ENCODE data around the gene FASN. TPM values are rescaled to one million over a fixed set of nuclear protein-coding genes. Genes with fewer than 3 reads are reported as not detected.
A peak's percentile ranks its signal among the peaks of the same experiment; 100 is the strongest.

FASN gene
- total and polyA plus RNA-seq, 2 of the 13 experiments (the other 11 are each of a cell fraction or from before 2014, with no cell fraction given): 51.7 to 101 TPM

DNA sequence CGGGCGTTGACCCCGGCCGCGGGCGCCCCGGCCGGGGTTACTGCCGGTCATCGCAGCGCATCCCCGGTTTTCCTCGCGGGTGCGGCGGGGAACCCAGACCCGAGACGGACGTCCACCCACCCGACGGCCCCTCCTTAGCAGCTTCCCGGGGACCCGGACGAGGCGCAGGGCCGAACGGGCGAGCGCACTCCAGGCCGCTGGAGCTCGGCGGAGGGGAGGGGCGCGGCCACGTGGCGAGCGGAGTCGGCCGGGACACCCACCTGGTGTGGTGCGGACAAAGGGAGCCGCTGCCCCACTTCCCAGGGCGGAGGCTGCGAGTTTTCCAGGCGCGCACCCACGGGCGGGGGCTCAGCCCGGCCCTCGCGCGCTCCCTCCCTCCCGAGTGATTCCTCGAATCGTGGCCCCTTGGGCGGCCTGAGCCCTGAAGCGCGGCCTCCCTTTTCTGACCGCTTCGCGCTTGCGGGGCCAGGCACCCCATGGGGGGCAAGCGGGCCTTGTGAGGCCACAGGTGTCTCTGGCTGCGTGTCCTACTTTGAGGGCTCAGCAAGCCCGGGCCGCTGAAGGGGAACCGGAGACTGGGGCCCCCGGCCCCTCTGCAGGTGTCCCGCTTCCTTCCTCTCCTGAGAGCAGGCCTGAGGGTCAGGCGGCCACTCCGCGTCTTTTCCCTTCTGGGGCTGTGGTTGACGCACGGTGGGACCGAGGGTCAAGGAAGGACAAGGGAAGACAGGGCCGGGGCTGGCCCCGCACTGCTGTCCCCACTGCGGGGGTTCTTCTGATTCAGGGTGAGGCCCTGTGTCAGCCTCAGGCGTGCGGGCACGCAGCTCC is 1.1 kb upstream of the FASN start (continued):
- TF ChIP-seq, protein P1, sequence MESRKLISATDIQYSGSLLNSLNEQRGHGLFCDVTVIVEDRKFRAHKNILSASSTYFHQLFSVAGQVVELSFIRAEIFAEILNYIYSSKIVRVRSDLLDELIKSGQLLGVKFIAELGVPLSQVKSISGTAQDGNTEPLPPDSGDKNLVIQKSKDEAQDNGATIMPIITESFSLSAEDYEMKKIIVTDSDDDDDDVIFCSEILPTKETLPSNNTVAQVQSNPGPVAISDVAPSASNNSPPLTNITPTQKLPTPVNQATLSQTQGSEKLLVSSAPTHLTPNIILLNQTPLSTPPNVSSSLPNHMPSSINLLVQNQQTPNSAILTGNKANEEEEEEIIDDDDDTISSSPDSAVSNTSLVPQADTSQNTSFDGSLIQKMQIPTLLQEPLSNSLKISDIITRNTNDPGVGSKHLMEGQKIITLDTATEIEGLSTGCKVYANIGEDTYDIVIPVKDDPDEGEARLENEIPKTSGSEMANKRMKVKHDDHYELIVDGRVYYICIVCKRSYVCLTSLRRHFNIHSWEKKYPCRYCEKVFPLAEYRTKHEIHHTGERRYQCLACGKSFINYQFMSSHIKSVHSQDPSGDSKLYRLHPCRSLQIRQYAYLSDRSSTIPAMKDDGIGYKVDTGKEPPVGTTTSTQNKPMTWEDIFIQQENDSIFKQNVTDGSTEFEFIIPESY (CRISPR knock-in tag; IDR thresholded peaks at IDR 0.05): peak; percentile 84
- TF ChIP-seq ZNF749 (CRISPR knock-in tag; IDR thresholded peaks at IDR 0.05; ENCODE audit: borderline replicate concordance) (peak; percentile 19; the same call in 1 of the 2 replicates), CREB1 (IDR thresholded peaks at IDR 0.05) (no peak), CREB1 (CRISPR knock-in tag; IDR thresholded peaks at IDR 0.05) (no peak), RAD51 (IDR thresholded peaks at IDR 0.05; ENCODE audit: borderline replicate concordance) (no peak), ZNF598 (CRISPR knock-in tag; IDR thresholded peaks at IDR 0.05; ENCODE audit: borderline replicate concordance) (peak; percentile 25; the same call in 1 of the 2 replicates), ZZZ3 (CRISPR knock-in tag; IDR thresholded peaks at IDR 0.05; ENCODE audit: borderline replicate concordance) (no peak), ATAD3A (CRISPR knock-in tag; IDR thresholded peaks at IDR 0.05) (no peak)
- TF ChIP-seq, protein P2, sequence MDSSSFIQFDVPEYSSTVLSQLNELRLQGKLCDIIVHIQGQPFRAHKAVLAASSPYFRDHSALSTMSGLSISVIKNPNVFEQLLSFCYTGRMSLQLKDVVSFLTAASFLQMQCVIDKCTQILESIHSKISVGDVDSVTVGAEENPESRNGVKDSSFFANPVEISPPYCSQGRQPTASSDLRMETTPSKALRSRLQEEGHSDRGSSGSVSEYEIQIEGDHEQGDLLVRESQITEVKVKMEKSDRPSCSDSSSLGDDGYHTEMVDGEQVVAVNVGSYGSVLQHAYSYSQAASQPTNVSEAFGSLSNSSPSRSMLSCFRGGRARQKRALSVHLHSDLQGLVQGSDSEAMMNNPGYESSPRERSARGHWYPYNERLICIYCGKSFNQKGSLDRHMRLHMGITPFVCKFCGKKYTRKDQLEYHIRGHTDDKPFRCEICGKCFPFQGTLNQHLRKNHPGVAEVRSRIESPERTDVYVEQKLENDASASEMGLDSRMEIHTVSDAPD (CRISPR knock-in tag; IDR thresholded peaks at IDR 0.05): no peak; the same call in 1 of the 2 replicates
- TF ChIP-seq, protein P3, sequence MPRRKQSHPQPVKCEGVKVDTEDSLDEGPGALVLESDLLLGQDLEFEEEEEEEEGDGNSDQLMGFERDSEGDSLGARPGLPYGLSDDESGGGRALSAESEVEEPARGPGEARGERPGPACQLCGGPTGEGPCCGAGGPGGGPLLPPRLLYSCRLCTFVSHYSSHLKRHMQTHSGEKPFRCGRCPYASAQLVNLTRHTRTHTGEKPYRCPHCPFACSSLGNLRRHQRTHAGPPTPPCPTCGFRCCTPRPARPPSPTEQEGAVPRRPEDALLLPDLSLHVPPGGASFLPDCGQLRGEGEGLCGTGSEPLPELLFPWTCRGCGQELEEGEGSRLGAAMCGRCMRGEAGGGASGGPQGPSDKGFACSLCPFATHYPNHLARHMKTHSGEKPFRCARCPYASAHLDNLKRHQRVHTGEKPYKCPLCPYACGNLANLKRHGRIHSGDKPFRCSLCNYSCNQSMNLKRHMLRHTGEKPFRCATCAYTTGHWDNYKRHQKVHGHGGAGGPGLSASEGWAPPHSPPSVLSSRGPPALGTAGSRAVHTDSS (CRISPR knock-in tag; conservative IDR thresholded peaks at IDR 0.05): no peak
- TF ChIP-seq, protein P4, sequence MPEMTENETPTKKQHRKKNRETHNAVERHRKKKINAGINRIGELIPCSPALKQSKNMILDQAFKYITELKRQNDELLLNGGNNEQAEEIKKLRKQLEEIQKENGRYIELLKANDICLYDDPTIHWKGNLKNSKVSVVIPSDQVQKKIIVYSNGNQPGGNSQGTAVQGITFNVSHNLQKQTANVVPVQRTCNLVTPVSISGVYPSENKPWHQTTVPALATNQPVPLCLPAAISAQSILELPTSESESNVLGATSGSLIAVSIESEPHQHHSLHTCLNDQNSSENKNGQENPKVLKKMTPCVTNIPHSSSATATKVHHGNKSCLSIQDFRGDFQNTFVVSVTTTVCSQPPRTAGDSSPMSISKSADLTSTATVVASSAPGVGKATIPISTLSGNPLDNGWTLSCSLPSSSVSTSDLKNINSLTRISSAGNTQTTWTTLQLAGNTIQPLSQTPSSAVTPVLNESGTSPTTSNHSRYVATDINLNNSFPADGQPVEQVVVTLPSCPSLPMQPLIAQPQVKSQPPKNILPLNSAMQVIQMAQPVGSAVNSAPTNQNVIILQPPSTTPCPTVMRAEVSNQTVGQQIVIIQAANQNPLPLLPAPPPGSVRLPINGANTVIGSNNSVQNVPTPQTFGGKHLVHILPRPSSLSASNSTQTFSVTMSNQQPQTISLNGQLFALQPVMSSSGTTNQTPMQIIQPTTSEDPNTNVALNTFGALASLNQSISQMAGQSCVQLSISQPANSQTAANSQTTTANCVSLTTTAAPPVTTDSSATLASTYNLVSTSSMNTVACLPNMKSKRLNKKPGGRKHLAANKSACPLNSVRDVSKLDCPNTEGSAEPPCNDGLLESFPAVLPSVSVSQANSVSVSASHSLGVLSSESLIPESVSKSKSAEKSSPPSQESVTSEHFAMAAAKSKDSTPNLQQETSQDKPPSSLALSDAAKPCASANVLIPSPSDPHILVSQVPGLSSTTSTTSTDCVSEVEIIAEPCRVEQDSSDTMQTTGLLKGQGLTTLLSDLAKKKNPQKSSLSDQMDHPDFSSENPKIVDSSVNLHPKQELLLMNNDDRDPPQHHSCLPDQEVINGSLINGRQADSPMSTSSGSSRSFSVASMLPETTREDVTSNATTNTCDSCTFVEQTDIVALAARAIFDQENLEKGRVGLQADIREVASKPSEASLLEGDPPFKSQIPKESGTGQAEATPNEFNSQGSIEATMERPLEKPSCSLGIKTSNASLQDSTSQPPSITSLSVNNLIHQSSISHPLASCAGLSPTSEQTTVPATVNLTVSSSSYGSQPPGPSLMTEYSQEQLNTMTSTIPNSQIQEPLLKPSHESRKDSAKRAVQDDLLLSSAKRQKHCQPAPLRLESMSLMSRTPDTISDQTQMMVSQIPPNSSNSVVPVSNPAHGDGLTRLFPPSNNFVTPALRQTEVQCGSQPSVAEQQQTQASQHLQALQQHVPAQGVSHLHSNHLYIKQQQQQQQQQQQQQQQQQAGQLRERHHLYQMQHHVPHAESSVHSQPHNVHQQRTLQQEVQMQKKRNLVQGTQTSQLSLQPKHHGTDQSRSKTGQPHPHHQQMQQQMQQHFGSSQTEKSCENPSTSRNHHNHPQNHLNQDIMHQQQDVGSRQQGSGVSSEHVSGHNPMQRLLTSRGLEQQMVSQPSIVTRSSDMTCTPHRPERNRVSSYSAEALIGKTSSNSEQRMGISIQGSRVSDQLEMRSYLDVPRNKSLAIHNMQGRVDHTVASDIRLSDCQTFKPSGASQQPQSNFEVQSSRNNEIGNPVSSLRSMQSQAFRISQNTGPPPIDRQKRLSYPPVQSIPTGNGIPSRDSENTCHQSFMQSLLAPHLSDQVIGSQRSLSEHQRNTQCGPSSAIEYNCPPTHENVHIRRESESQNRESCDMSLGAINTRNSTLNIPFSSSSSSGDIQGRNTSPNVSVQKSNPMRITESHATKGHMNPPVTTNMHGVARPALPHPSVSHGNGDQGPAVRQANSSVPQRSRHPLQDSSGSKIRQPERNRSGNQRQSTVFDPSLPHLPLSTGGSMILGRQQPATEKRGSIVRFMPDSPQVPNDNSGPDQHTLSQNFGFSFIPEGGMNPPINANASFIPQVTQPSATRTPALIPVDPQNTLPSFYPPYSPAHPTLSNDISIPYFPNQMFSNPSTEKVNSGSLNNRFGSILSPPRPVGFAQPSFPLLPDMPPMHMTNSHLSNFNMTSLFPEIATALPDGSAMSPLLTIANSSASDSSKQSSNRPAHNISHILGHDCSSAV (CRISPR knock-in tag; IDR thresholded peaks at IDR 0.05; ENCODE audit: borderline replicate concordance): no peak
- TF ChIP-seq, protein P5, sequence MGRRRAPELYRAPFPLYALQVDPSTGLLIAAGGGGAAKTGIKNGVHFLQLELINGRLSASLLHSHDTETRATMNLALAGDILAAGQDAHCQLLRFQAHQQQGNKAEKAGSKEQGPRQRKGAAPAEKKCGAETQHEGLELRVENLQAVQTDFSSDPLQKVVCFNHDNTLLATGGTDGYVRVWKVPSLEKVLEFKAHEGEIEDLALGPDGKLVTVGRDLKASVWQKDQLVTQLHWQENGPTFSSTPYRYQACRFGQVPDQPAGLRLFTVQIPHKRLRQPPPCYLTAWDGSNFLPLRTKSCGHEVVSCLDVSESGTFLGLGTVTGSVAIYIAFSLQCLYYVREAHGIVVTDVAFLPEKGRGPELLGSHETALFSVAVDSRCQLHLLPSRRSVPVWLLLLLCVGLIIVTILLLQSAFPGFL (CRISPR knock-in tag; IDR thresholded peaks at IDR 0.05): no peak
- TF ChIP-seq, protein P6, sequence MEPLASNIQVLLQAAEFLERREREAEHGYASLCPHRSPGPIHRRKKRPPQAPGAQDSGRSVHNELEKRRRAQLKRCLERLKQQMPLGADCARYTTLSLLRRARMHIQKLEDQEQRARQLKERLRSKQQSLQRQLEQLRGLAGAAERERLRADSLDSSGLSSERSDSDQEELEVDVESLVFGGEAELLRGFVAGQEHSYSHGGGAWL (CRISPR knock-in tag; IDR thresholded peaks at IDR 0.05): peak; percentile 54; the same call in 1 of the 2 replicates

Data from HepG2 (cell line).